Heart left ventricle (tissue), 16 donors: ENCODE data around the gene SMYD1. TPM values are rescaled to one million over a fixed set of nuclear protein-coding genes. Genes with fewer than 3 reads are reported as not detected.

Experiments
- ATAC-seq, 4 donors: fragments of 200-7000 bp; cut with Tn5 transposase; one replicate each; pipeline ENCODE4 v1.9.1; 2020 to 2022; ENCODE audit warnings: moderate library complexity in 4 of 4, mild to moderate bottlenecking in 3 of 4, moderate number of reproducible peaks in 1 of 4
- DNase-seq, 5 donors: peaks; one replicate each; pipeline ENCODE4 v3.0.0-alpha.2; 2020
- H3K27ac ChIP-seq, 12 donors: fragments of 200-600 bp; sonication (generic) in 4 of 12; one replicate each; pipeline versions ENCODE4 v1.5.0 to v1.8.0; 2016 to 2022; ENCODE audit warnings: mild to moderate bottlenecking in 2 of 12
- H3K27me3 ChIP-seq, 9 donors: fragments of 200-600 bp; sonication (generic) in 2 of 9; one replicate each; pipeline versions ENCODE4 v1.5.1 to v1.8.0; 2016 to 2022; ENCODE audit warnings: mild to moderate bottlenecking in 3 of 9
- H3K36me3 ChIP-seq, 9 donors: fragments of 200-600 bp; sonication (generic) in 2 of 9; one replicate each; pipeline versions ENCODE4 v1.5.0 to v1.8.0; 2018 to 2022; ENCODE audit warnings: mild to moderate bottlenecking in 2 of 9
- H3K4me1 ChIP-seq, 12 donors: fragments of 200-600 bp; sonication (generic) in 4 of 12; one replicate each; pipeline versions ENCODE4 v1.5.0 to v1.8.0; 2016 to 2022; ENCODE audit warnings: mild to moderate bottlenecking in 3 of 12
- H3K4me3 ChIP-seq, 12 donors: fragments of 200-600 bp; sonication (generic) in 4 of 12; one replicate each; pipeline versions ENCODE4 v1.5.0 to v1.8.0; 2017 to 2022; ENCODE audit warnings: mild to moderate bottlenecking in 9 of 12, moderate library complexity in 4 of 12
- H3K9me3 ChIP-seq, 12 donors: fragments of 200-600 bp; sonication (generic) in 4 of 12; one replicate each; pipeline versions ENCODE4 v1.5.0 to v1.8.0; 2016 to 2022; ENCODE audit warnings: mild to moderate bottlenecking in 1 of 12
- CTCF ChIP-seq, 12 donors: fragments of 200-600 bp; sonication (generic) in 4 of 12; IDR thresholded peaks; one replicate each; pipeline versions ENCODE4 v1.5.0 to v1.8.0; 2018 to 2022; ENCODE audit warnings: antibody characterized with exemption in 12 of 12, mild to moderate bottlenecking in 5 of 12
- POLR2A ChIP-seq, 2 donors: fragments of 450-650 bp; IDR thresholded peaks; one replicate each; pipeline ENCODE4 v1.6.1; 2017; ENCODE audit warnings: antibody characterized with exemption in 2 of 2, mild to moderate bottlenecking in 2 of 2, moderate library complexity in 2 of 2
- WGBS, 4 donors: extraction: QIAGEN DNeasy Blood & Tissue Kit in 2 of 4; methylation state at CpG; one replicate each; pipeline versions ENCODE4 v1.1.5 to v1.1.7; 2013 to 2018; 5-methylcytosine and 5-hydroxymethylcytosine counted together
- intact Hi-C, 10 donors: fragments of 100-400 bp; cut with DNase I; formaldehyde crosslinking; loops; one replicate each; pipeline versions ENCODE4 v1.11.1 to v1.14.2; 2022
- polyA plus RNA-seq, 2 donors: library from polyadenylated mRNA; stranded (reverse); fragments of 200-250 nt; gene quantifications; one replicate each; pipeline ENCODE4 v1.2.3, GENCODE V29; 2013
- total RNA-seq, 9 donors: library from RNA; depleted of rRNA in 2 of 9; stranded (reverse); fragments of >200 nt in 2 of 9; fragmentation: NEBNext Ultra II Directional in 3 of 9; extraction: Animal tissue kit (Norgen Biotek cat#: 25700) in 3 of 9; gene quantifications; one replicate each; pipeline versions ENCODE4 v1.1.0 to v1.2.4, GENCODE V29; 2016 to 2023
- donor health status: ischemic (EF 13 %, LVEDD 7.1; RV severe dilation, severe dysfunction).
- donor health status: healthy with polysubstance abuse.
- donor health status: DM: no; HTN: yes; CAD: no.
- donor health status: DM: no; HTN: no; CAD: no.
- donor health status: ischemic (EF 25% LVEDD 6.9; RV normal size, moderate dysfunction).
- donor health status: ischemic (EF 25% LVEDD 5.7; RV mildly dilated, moderate dysfunction).
- donor health status: healthy.
- donor health status: DM: yes; HTN: yes; CAD: no.
- donor health status: ischemic (EF 35%, LVEDD 5.7; RV mildly dilated, moderate dysfunction).
- donor health status: nonischemic (EF 11% LVEDD 7.7; RV severe dilation, severe dysfunction).
- donor health status: DM: yes; HTN: yes; CAD: no.
- donor health status: PGD.
- donor health status: ischemic (EF 29% LVEDD 5.4; RV normal size, mild dysfunction).
- donor health status: nonischemic (EF 23%, LVEDD 6.1; RV moderate dilation, normal function).

SMYD1 gene
- total and polyA plus RNA-seq, 11 donors, result 132 to 658 (median 346) TPM

GRCh38 chr2:88110830-88111229 is 43.2 kb downstream of the SMYD1 start:
- H3K4me1 ChIP-seq, result peaks cover 0 to 10% (median 0%) of the 10 kb centered on the region in 12 donors
- intact Hi-C loops, result no loop called here
- H3K36me3 ChIP-seq, result peaks cover 0 to 70% (median 9%) of the 10 kb centered on the region in 9 donors
- WGBS, 4 donors, result 75 to 85% (median 81%) methylated on average over 2 of the region's 2 CpGs
- no peaks in the 10 kb centered on the region for H3K9me3 ChIP-seq
- no peak overlapping the region for H3K4me3 ChIP-seq
- ATAC-seq (no peak), DNase-seq (no peak)
- TF ChIP-seq CTCF (IDR thresholded peaks at IDR 0.05), result no peak
- TF ChIP-seq POLR2A (IDR thresholded peaks at IDR 0.05), result no peak
- H3K27me3 ChIP-seq, result no peaks in the 10 kb centered on the region
- no peak overlapping the region for H3K27ac ChIP-seq

- Histone ChIP-seq H3K4me1 (peaks cover 0 to 10% (median 0%) of the 10 kb centered on the region in 12 donors), H3K9me3 (no peaks in the 10 kb centered on the region), H3K27ac (no peak overlapping the region), H3K27me3 (no peaks in the 10 kb centered on the region), H3K36me3 (peaks cover 0 to 51% (median 9%) of the 10 kb centered on the region in 9 donors), H3K4me3 (no peak overlapping the region)
- 80 to 83% (median 81%) methylated on average over 2 of the region's 2 CpGs for WGBS, 4 donors
- no peak for TF ChIP-seq CTCF (IDR thresholded peaks at IDR 0.05)
- no peak for TF ChIP-seq POLR2A (IDR thresholded peaks at IDR 0.05)
- no peak for DNase-seq
- ATAC-seq, result no peak
- intact Hi-C loops, result no loop called here
Measured at GRCh38 chr2:88113069-88113468, 45.4 kb downstream of the SMYD1 start.

- H3K36me3 ChIP-seq, result peaks cover 0 to 34% (median 3%) of the 10 kb centered on the region in 9 donors
- H3K27me3 ChIP-seq, result no peaks in the 10 kb centered on the region
- no peaks in the 10 kb centered on the region for H3K9me3 ChIP-seq
- peak overlapping the region in 2 of 12 donors; percentile 24 to 42 for H3K27ac ChIP-seq
- no peak overlapping the region for H3K4me3 ChIP-seq
- TF ChIP-seq CTCF (IDR thresholded peaks at IDR 0.05) (no peak), POLR2A (IDR thresholded peaks at IDR 0.05) (no peak)
- ATAC-seq, result peak in 3 of 4 donors; percentile 25 to 38 (median 34)
- no peak for DNase-seq
- intact Hi-C loops, result no loop called here
- H3K4me1 ChIP-seq, result peaks cover 0 to 10% (median 0%) of the 10 kb centered on the region in 12 donors
- 26 to 37% (median 27%) methylated on average over 5 of the region's 5 CpGs for WGBS, 4 donors
Measured at GRCh38 chr2:88114889-88115288, 47.3 kb downstream of the SMYD1 start.

GRCh38 chr2:88115825-88116518 is 48.3 kb downstream of the SMYD1 start:
- intact Hi-C loops, result no loop called here
- no peaks in the 10 kb centered on the region for H3K9me3 ChIP-seq
- 80 to 88% (median 84%) methylated on average over 9 to 10 of the region's 10 CpGs for WGBS, 4 donors
- peak overlapping the region in 1 of 12 donors; percentile 42 for H3K27ac ChIP-seq
- peaks cover 0 to 26% (median 0%) of the 10 kb centered on the region in 9 donors for H3K36me3 ChIP-seq
- no peak overlapping the region for H3K4me3 ChIP-seq
- TF ChIP-seq CTCF (IDR thresholded peaks at IDR 0.05), result no peak
- no peak for TF ChIP-seq POLR2A (IDR thresholded peaks at IDR 0.05)
- ATAC-seq, result peak in 2 of 4 donors; percentile 4 to 40
- H3K27me3 ChIP-seq, result no peaks in the 10 kb centered on the region
- no peak for DNase-seq
- H3K4me1 ChIP-seq, result peaks cover 0 to 10% (median 0%) of the 10 kb centered on the region in 12 donors
